ENCODE data around the gene EVL. TPM values are rescaled to one million over a fixed set of nuclear protein-coding genes. Genes with fewer than 3 reads are reported as not detected.

Gene EVL
- total and polyA plus RNA-seq, 10 of the 15 experiments (the other 5 are each of a cell fraction or from before 2014, with no cell fraction given) = 11.9 to 341 (median 89.8) TPM

GRCh38 chr14:100067971-100068959, 3.0 kb downstream of the EVL start (continued):
- peak; percentile 52; the same call in 1 of the 2 replicates for TF ChIP-seq JUND (IDR thresholded peaks at IDR 0.05; ENCODE audit: low read depth, low read length)
- TF ChIP-seq REST (IDR thresholded peaks at IDR 0.05; ENCODE audit: low read depth, low read length) = no peak
- TF ChIP-seq, protein P1, sequence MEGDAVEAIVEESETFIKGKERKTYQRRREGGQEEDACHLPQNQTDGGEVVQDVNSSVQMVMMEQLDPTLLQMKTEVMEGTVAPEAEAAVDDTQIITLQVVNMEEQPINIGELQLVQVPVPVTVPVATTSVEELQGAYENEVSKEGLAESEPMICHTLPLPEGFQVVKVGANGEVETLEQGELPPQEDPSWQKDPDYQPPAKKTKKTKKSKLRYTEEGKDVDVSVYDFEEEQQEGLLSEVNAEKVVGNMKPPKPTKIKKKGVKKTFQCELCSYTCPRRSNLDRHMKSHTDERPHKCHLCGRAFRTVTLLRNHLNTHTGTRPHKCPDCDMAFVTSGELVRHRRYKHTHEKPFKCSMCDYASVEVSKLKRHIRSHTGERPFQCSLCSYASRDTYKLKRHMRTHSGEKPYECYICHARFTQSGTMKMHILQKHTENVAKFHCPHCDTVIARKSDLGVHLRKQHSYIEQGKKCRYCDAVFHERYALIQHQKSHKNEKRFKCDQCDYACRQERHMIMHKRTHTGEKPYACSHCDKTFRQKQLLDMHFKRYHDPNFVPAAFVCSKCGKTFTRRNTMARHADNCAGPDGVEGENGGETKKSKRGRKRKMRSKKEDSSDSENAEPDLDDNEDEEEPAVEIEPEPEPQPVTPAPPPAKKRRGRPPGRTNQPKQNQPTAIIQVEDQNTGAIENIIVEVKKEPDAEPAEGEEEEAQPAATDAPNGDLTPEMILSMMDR (IDR thresholded peaks at IDR 0.05 in 2 of 3, conservative IDR thresholded peaks at IDR 0.05 in 1 of 3; ENCODE audit: control insufficient read depth in 2 of 3, extremely low read depth in 1 of 3, insufficient read depth in 1 of 3, low read depth in 3 of 3, low read length in 3 of 3) = no peak
- TF ChIP-seq, protein P2, sequence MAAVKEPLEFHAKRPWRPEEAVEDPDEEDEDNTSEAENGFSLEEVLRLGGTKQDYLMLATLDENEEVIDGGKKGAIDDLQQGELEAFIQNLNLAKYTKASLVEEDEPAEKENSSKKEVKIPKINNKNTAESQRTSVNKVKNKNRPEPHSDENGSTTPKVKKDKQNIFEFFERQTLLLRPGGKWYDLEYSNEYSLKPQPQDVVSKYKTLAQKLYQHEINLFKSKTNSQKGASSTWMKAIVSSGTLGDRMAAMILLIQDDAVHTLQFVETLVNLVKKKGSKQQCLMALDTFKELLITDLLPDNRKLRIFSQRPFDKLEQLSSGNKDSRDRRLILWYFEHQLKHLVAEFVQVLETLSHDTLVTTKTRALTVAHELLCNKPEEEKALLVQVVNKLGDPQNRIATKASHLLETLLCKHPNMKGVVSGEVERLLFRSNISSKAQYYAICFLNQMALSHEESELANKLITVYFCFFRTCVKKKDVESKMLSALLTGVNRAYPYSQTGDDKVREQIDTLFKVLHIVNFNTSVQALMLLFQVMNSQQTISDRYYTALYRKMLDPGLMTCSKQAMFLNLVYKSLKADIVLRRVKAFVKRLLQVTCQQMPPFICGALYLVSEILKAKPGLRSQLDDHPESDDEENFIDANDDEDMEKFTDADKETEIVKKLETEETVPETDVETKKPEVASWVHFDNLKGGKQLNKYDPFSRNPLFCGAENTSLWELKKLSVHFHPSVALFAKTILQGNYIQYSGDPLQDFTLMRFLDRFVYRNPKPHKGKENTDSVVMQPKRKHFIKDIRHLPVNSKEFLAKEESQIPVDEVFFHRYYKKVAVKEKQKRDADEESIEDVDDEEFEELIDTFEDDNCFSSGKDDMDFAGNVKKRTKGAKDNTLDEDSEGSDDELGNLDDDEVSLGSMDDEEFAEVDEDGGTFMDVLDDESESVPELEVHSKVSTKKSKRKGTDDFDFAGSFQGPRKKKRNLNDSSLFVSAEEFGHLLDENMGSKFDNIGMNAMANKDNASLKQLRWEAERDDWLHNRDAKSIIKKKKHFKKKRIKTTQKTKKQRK (IDR thresholded peaks at IDR 0.05; ENCODE audit: low read depth, low read length) = no peak
- peak; percentile 48; the same call in 1 of the 2 replicates for TF ChIP-seq CHD2 (IDR thresholded peaks at IDR 0.05; ENCODE audit: borderline replicate concordance, low read depth, low read length)
- TF ChIP-seq ESRRA (IDR thresholded peaks at IDR 0.05; ENCODE audit: low read length) = 0 out of 2 replicates have a peak, but pooled peaks have one; percentile 50
- TF ChIP-seq RBBP5 (conservative IDR thresholded peaks at IDR 0.05) = no peak
- no peak for TF ChIP-seq ZNF24 (IDR thresholded peaks at IDR 0.05)
- TF ChIP-seq E2F4 (IDR thresholded peaks at IDR 0.05; ENCODE audit: low read depth, low read length) = no peak
- peak; percentile 58; the same call in 1 of the 2 replicates for TF ChIP-seq NR2F1 (conservative IDR thresholded peaks at IDR 0.05)
- TF ChIP-seq KLF5 (IDR thresholded peaks at IDR 0.05; ENCODE audit: partially characterized antibody) = no peak
- TF ChIP-seq NR2C2 (IDR thresholded peaks at IDR 0.05; ENCODE audit: borderline replicate concordance, control insufficient read depth, insufficient read length, low read depth) = no peak
- TF ChIP-seq LARP7 (IDR thresholded peaks at IDR 0.05) = no peak
- peak; percentile 93 for TF ChIP-seq NBN (IDR thresholded peaks at IDR 0.05)
- no peak for TF ChIP-seq FOXM1 (IDR thresholded peaks at IDR 0.05; ENCODE audit: low read depth, low read length)
- TF ChIP-seq RAD51 (IDR thresholded peaks at IDR 0.05) = no peak
- peak; percentile 46; the same call in 1 of the 2 replicates for TF ChIP-seq MTA3 (IDR thresholded peaks at IDR 0.05; ENCODE audit: borderline replicate concordance, low read length)

All from GM12878 (cell line).